SK-N-SH treated with all-trans-retinoic acid at 6 μM for 48 hours (cell line): Measurements from ENCODE around the gene DOK1.

Source experiments
- ESRRG ChIP-seq: fragments of 250-450 bp; sonication (Bioruptor Pico); IDR thresholded peaks from 2 replicates; pipeline ENCODE4 v1.6.1; 2021; ENCODE audit warnings: mild to moderate bottlenecking
- ZNF70 ChIP-seq: fragments of 450-650 bp; formaldehyde crosslinking; IDR thresholded peaks from 2 replicates; pipeline ENCODE4 v1.5.0; 2020; ENCODE audit warnings: mild to moderate bottlenecking, moderate library complexity
- TF ChIP-seq, protein P1 (sequence below): fragments of 250-450 bp; sonication (Bioruptor Pico); IDR thresholded peaks from 2 replicates; pipeline ENCODE4 v1.8.0; 2020; ENCODE audit warnings: mild to moderate bottlenecking, moderate library complexity, borderline replicate concordance

DNA sequence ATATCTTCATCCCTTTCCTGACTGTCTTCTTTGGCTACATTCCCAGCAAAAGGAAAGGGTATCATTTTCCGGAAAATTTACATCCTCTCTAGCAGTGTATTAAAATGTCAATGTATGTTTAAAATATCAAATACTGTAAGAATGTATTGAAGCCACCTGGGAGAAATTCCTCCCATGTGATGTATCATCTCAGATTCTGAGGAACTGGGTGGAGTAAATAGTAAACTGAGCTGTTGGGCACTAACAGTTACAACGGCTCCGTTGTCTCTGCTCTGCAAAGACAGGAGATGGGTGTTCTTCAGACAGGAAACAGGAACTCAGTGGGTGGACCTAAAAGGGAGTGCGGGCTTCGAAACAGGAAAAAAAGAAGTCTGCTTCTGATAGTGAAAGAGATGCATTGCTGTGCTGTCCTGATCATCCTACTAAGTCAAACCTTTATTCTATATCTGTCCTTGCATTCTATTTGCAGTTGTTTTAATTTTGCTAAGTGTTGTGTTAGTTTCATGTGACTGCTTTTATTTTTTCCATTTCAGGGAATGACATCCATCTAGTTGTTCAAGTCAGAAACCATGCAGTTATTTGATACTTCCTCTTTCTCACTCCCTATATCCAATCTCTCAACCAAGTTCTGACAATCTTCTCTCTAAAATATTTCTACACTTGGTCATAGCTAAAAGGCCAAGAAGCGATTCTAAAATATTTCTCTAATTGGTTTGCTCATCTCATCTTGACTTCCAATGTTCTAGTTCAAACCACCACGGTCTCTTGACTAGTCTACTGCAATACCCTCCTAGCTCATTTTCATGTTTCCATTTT is 19.4 kb downstream of the DOK1 start:
- TF ChIP-seq ESRRG (CRISPR knock-in tag) (no peak), ZNF70 (CRISPR knock-in tag) (no peak)
- TF ChIP-seq, protein P1, sequence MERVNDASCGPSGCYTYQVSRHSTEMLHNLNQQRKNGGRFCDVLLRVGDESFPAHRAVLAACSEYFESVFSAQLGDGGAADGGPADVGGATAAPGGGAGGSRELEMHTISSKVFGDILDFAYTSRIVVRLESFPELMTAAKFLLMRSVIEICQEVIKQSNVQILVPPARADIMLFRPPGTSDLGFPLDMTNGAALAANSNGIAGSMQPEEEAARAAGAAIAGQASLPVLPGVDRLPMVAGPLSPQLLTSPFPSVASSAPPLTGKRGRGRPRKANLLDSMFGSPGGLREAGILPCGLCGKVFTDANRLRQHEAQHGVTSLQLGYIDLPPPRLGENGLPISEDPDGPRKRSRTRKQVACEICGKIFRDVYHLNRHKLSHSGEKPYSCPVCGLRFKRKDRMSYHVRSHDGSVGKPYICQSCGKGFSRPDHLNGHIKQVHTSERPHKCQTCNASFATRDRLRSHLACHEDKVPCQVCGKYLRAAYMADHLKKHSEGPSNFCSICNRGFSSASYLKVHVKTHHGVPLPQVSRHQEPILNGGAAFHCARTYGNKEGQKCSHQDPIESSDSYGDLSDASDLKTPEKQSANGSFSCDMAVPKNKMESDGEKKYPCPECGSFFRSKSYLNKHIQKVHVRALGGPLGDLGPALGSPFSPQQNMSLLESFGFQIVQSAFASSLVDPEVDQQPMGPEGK (CRISPR knock-in tag), result no peak
